Measurements from ENCODE around the gene TNNC1. TPM values are rescaled to one million over a fixed set of nuclear protein-coding genes. Genes with fewer than 3 reads are reported as not detected.

TNNC1 gene
- total RNA-seq, 2 experiments from 2014 or later = 0.57 to 3.2 TPM

GRCh38 chr3:52450489-52451236, 3.2 kb downstream of the TNNC1 start:
- Histone ChIP-seq H3K27ac (ENCODE audit: low read depth, low read length, poor library complexity, severe bottlenecking) (no peak overlapping the region), H3K79me2 (ENCODE audit: insufficient read depth, low read depth, low read length) (peaks cover 1% of the 10 kb centered on the region; the same call in 1 of the 2 replicates), H3K9me3 (ENCODE audit: low read length) (no peaks in the 10 kb centered on the region), H4K20me1 (ENCODE audit: insufficient read depth, low read length) (no peaks in the 10 kb centered on the region), H2AFZ (ENCODE audit: low read length) (no peak overlapping the region), H3K4me3 (ENCODE audit: low read depth, low read length, poor library complexity, severe bottlenecking) (no peak overlapping the region), H3K4me1 (ENCODE audit: insufficient read depth, low read length, poor library complexity, severe bottlenecking) (peaks cover 17% of the 10 kb centered on the region), H3K9me2 (ENCODE audit: insufficient read depth, low read length) (no peaks in the 10 kb centered on the region), H3K4me2 (ENCODE audit: low read length) (no peak overlapping the region), H3K36me3 (ENCODE audit: insufficient read depth, low read length) (no peaks in the 10 kb centered on the region)
- TF ChIP-seq EZH2phosphoT487 (IDR thresholded peaks at IDR 0.05; ENCODE audit: borderline replicate concordance, low read depth, low read length) (no peak), CTCF (conservative IDR thresholded peaks at IDR 0.05; ENCODE audit: low read length) (no peak)
- intact Hi-C loops (cut with micrococcal nuclease; ENCODE audit: unreplicated experiment) = no loop called here
- BruUV-seq (replicated peaks) = no TSS peak
- POLR2A ChIA-PET = interaction anchor here (0.7 kb wide), 1 partner anchor 29 kb away, joined by 4 read pairs; no protein-coding TSS in a partner anchor
- DNase-seq (ENCODE audit: low spot score) = no peak
- CTCF ChIA-PET (ENCODE audit: unreplicated experiment) = no interaction called here

- no TSS peak for BruUV-seq (replicated peaks)
These were observed 6.1 kb downstream of the TNNC1 start for GRCh38 chr3:52447512-52448355.

More at GRCh38 chr3:52447512-52448355, 6.1 kb downstream of the TNNC1 start:
- Histone ChIP-seq H3K79me2 (ENCODE audit: insufficient read depth, low read depth, low read length) (no peaks in the 10 kb centered on the region), H3K4me1 (ENCODE audit: insufficient read depth, low read length, poor library complexity, severe bottlenecking) (no peaks in the 10 kb centered on the region), H3K36me3 (ENCODE audit: insufficient read depth, low read length) (no peaks in the 10 kb centered on the region), H3K27ac (ENCODE audit: low read depth, low read length, poor library complexity, severe bottlenecking) (no peak overlapping the region), H3K4me3 (ENCODE audit: low read depth, low read length, poor library complexity, severe bottlenecking) (no peak overlapping the region), H3K4me2 (ENCODE audit: low read length) (no peak overlapping the region), H3K9me2 (ENCODE audit: insufficient read depth, low read length) (no peaks in the 10 kb centered on the region), H3K9me3 (ENCODE audit: low read length) (no peaks in the 10 kb centered on the region), H2AFZ (ENCODE audit: low read length) (no peak overlapping the region), H4K20me1 (ENCODE audit: insufficient read depth, low read length) (no peaks in the 10 kb centered on the region)
- CTCF ChIA-PET (ENCODE audit: unreplicated experiment) = interaction anchor here (2.3 kb wide), 1 partner anchor 35 kb away, joined by 13 read pairs; no protein-coding TSS in a partner anchor
- no peak for DNase-seq (ENCODE audit: low spot score)
- POLR2A ChIA-PET = interaction anchor here (0.6 to 2.9 kb wide), 4 partner anchors 19 to 78 kb away, joined by 3 to 8 read pairs (median 5); no protein-coding TSS in a partner anchor
- TF ChIP-seq CTCF (conservative IDR thresholded peaks at IDR 0.05; ENCODE audit: low read length) (no peak), EZH2phosphoT487 (IDR thresholded peaks at IDR 0.05; ENCODE audit: borderline replicate concordance, low read depth, low read length) (no peak)
- intact Hi-C loops (cut with micrococcal nuclease; ENCODE audit: unreplicated experiment) = loop anchor here (1.0 to 10.0 kb wide), 7 partner anchors 19 to 445 kb away; partner anchors contain the start of gene TLR9
